ENCODE results near the gene GTPBP6. TPM values are rescaled to one million over a fixed set of nuclear protein-coding genes. Genes with fewer than 3 reads are reported as not detected.

GTPBP6 gene
- total RNA-seq, 4 donors from 2014 or later = 20.2 to 35.8 (median 27.9) TPM

DNA sequence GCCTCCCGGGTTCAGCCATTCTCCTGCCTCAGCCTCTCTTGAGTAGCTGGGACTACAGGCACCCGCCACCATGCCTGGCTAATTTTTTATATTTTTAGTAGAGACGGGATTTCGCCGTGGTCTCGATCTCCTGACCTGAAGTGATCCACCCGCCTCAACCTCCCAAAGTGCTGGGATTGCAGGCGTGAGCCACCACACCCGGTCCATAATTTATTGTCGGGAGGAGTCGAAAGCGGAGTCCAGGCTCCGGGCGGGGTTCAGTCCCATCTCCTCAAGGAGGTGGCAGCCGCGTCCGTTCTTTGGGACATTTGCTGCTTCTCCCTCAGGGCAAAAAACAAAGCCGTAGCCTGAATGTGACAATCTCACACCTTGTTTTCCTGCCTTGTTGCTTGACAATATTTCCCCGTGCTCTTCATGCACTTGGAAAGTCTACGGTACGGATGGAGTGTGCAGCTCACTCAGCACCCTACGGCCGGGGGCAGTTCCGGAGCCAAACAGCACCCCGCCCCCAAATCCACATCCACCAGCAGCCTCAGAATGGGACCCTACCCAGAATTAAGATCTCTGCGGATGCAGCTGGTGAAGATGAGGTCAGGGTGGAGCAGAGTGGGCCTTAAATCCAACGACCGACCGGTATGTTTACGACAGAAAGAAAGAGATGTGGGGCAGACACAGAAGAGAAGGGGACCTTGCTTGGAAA is 9.6 kb downstream of the GTPBP6 start:
- TF ChIP-seq, protein P1, sequence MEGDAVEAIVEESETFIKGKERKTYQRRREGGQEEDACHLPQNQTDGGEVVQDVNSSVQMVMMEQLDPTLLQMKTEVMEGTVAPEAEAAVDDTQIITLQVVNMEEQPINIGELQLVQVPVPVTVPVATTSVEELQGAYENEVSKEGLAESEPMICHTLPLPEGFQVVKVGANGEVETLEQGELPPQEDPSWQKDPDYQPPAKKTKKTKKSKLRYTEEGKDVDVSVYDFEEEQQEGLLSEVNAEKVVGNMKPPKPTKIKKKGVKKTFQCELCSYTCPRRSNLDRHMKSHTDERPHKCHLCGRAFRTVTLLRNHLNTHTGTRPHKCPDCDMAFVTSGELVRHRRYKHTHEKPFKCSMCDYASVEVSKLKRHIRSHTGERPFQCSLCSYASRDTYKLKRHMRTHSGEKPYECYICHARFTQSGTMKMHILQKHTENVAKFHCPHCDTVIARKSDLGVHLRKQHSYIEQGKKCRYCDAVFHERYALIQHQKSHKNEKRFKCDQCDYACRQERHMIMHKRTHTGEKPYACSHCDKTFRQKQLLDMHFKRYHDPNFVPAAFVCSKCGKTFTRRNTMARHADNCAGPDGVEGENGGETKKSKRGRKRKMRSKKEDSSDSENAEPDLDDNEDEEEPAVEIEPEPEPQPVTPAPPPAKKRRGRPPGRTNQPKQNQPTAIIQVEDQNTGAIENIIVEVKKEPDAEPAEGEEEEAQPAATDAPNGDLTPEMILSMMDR (IDR thresholded peaks at IDR 0.05; ENCODE audit: low read depth) = no peak

GRCh38 chrX:307261-308111 is 11.1 kb downstream of the GTPBP6 start:
- TF ChIP-seq, protein P1 (IDR thresholded peaks at IDR 0.05; ENCODE audit: low read depth) = no peak

DNA sequence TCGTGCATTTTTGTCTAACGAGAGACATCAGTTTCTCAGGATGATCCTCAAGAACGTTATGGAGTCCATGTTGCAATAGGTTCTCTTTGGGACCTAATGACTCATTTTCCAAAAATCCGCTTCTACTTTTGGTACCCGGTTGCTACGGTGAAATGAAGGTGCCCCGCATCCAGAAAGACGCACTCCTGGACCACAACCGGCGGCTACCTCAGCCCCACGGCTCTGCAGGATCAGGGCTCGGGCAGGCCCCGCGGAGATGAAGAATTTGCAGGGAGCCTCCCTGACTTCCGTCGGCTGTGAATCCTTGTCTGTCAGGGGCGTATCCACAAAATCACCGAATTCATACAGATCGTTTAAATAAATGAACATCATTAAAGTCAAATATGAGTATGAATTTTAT is 15.6 kb downstream of the GTPBP6 start:
- TF ChIP-seq, protein P1 (IDR thresholded peaks at IDR 0.05; ENCODE audit: low read depth) = no peak

DNA sequence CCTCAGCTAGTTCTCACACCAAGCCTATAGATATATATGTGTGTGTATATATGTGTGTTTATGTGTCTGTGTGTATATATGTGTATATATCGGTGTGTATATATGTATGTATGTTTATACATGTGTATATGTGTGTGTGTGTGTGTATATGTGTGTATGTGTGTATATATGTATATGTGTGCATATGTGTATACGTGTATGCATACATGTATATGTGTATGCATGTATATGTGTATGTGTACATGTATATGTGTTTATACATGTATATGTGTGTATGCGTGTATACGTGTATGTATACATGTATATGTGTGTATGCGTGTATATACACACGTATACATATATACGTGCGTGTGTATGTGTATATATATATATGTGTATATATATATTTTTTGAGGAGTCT is 18.3 kb downstream of the GTPBP6 start:
- TF ChIP-seq, protein P1 (IDR thresholded peaks at IDR 0.05; ENCODE audit: low read depth) = no peak

DNA sequence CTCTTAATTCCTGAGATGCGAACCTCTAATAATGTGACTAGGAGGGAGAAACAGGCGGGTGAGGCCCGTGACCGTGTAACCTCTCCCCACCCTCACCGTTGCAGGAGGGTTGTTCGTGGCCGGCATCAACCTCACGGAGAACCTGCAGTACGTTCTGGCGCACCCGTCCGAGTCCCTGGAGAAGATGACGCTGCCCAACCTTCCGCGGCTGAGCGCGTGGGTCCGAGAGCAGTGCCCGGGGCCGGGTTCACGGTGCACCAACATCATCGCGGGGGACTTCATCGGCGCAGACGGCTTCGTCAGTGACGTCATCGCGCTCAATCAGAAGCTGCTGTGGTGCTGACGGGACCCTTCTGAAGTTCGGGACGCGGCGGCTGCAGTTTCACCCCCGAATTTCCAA is 19.6 kb downstream of the GTPBP6 start:
- TF ChIP-seq, protein P1 (IDR thresholded peaks at IDR 0.05; ENCODE audit: low read depth) = no peak

DNA sequence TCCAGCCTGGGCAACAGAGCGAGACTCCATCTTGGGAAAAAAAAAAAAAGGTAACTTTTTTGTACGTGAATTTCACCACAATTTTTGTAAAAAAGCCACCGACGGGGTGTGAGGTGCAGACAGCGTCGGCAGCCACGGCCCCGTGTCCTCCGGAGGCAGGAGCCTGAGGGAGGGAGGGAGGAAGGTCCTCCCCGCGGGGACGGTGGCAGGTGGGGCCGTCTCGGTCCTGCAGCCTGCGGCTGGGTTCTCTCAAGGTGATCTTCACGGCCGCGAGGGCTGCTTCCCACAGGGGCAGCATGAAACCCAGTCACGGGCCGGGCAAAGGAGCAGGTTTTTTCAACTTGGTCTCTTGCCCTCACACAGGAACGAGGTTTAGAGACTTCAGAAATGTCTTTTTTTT is 23.5 kb downstream of the GTPBP6 start:
- TF ChIP-seq, protein P1 (IDR thresholded peaks at IDR 0.05; ENCODE audit: low read depth) = no peak

Measured in subcutaneous adipose tissue (tissue), 4 donors.